Neural progenitor cell (in vitro differentiated cells): Measurements from ENCODE around the gene ZNF292. TPM values are rescaled to one million over a fixed set of nuclear protein-coding genes. Genes with fewer than 3 reads are reported as not detected.

Experiments
- DNase-seq: peaks from one replicate; pipeline ENCODE4 v3.0.0-alpha.2; 2016; ENCODE audit warnings: low spot score
- H2AFZ ChIP-seq: fragments of 200-600 bp; sonication (generic); replicated peaks from 2 replicates; pipeline ENCODE4 v1.6.1; 2016; ENCODE audit warnings: antibody characterized with exemption
- H3F3A ChIP-seq: fragments of 200-600 bp; sonication (generic); 2 replicates; pipeline ENCODE4 v1.6.1; 2016; ENCODE audit warnings: antibody characterized with exemption, low read depth
- H3K27ac ChIP-seq: fragments of 200-600 bp; sonication (generic); 2 replicates; pipeline ENCODE4 v1.5.1; 2016; ENCODE audit warnings: mild to moderate bottlenecking
- H3K27me3 ChIP-seq: fragments of 200-600 bp; sonication (generic); 2 replicates; pipeline ENCODE4 v1.6.1; 2016; ENCODE audit warnings: mild to moderate bottlenecking, moderate library complexity
- H3K36me3 ChIP-seq: fragments of 200-600 bp; sonication (generic); 2 replicates; pipeline ENCODE4 v1.5.1; 2016
- H3K4me1 ChIP-seq: fragments of 200-600 bp; sonication (generic); 2 replicates; pipeline ENCODE4 v1.6.1; 2016; ENCODE audit warnings: mixed run types
- H3K4me2 ChIP-seq: fragments of 200-600 bp; sonication (generic); 2 replicates; pipeline ENCODE4 v1.6.1; 2016
- H3K4me3 ChIP-seq: fragments of 200-600 bp; sonication (generic); 2 replicates; pipeline ENCODE4 v1.5.1; 2016
- H3K79me2 ChIP-seq: fragments of 200-600 bp; sonication (generic); 2 replicates; pipeline ENCODE4 v1.6.1; 2016; ENCODE audit warnings: low read depth
- H3K9ac ChIP-seq: fragments of 200-600 bp; sonication (generic); 2 replicates; pipeline ENCODE4 v1.6.1; 2016
- H3K9me3 ChIP-seq: fragments of 200-600 bp; sonication (generic); 2 replicates; pipeline ENCODE4 v1.5.1; 2016; ENCODE audit warnings: low read depth
- H4K20me1 ChIP-seq: fragments of 200-600 bp; sonication (generic); 2 replicates; pipeline ENCODE4 v1.6.1; 2016; ENCODE audit warnings: low read depth
- H3K27ac Mint-ChIP-seq: 3 replicates; pipeline ENCODE4 v1.8.0; 2021; ENCODE audit warnings: mixed read lengths
- H3K27me3 Mint-ChIP-seq: 2 replicates; pipeline ENCODE4 v1.8.0; 2022; ENCODE audit warnings: low read depth, mild to moderate bottlenecking, inconsistent platforms, moderate library complexity, mixed read lengths; ENCODE audit not compliant: insufficient read depth
- H3K36me3 Mint-ChIP-seq: 3 replicates; pipeline ENCODE4 v1.8.0; 2021; ENCODE audit warnings: mixed read lengths
- H3K4me1 Mint-ChIP-seq: 3 replicates; pipeline ENCODE4 v1.8.0; 2021; ENCODE audit warnings: mixed read lengths
- H3K4me3 Mint-ChIP-seq: 3 replicates; pipeline ENCODE4 v1.8.0; 2021; ENCODE audit warnings: mild to moderate bottlenecking, moderate library complexity, mixed read lengths
- H3K9me3 Mint-ChIP-seq: 3 replicates; pipeline ENCODE4 v1.8.0; 2020; ENCODE audit warnings: mixed read lengths
- CTCF ChIP-seq: fragments of 200-600 bp; sonication (generic); IDR thresholded peaks from 2 replicates; pipeline ENCODE4 v1.5.1; 2017; ENCODE audit warnings: antibody characterized with exemption, mild to moderate bottlenecking
- EZH2 ChIP-seq: fragments of 200-600 bp; sonication (generic); IDR thresholded peaks from 2 replicates; pipeline ENCODE4 v1.6.1; 2017; ENCODE audit warnings: antibody characterized with exemption, mild to moderate bottlenecking, moderate library complexity
- EZH2phosphoT487 ChIP-seq: fragments of 200-600 bp; sonication (generic); IDR thresholded peaks from 2 replicates; pipeline ENCODE4 v1.6.1; 2017; ENCODE audit warnings: antibody characterized with exemption
- total RNA-seq: library from RNA; depleted of rRNA; stranded (reverse); fragments of >200 nt; gene quantifications from 2 replicates; pipeline ENCODE4 v1.2.3, GENCODE V29; 2015; ENCODE audit warnings: low replicate concordance

ZNF292 gene
- total RNA-seq, 1 donor from 2014 or later = 66.8 TPM

- no peak overlapping the region for H3K9ac ChIP-seq
- Mint-ChIP-seq H3K27me3 (no peaks in the 10 kb centered on the region), H3K4me3 (no peak overlapping the region), H3K27ac (no peak overlapping the region), H3K9me3 (no peaks in the 10 kb centered on the region), H3K4me1 (no peaks in the 10 kb centered on the region), H3K36me3 (peaks cover 56% of the 10 kb centered on the region)
- H3F3A ChIP-seq = peaks cover 3% of the 10 kb centered on the region
- no peak for DNase-seq
- H3K36me3 ChIP-seq = peaks cover 36% of the 10 kb centered on the region
- TF ChIP-seq EZH2phosphoT487 (no peak), CTCF (no peak), EZH2 (no peak)
- H3K4me1 ChIP-seq = no peaks in the 10 kb centered on the region
- no peaks in the 10 kb centered on the region for H3K9me3 ChIP-seq
- no peak overlapping the region for H3K4me3 ChIP-seq
- H3K27me3 ChIP-seq = no peaks in the 10 kb centered on the region
- H4K20me1 ChIP-seq = no peaks in the 10 kb centered on the region
- H3K4me2 ChIP-seq = no peak overlapping the region
- no peak overlapping the region for H3K27ac ChIP-seq
- H2AFZ ChIP-seq = no peak overlapping the region
- peaks cover under 1% of the 10 kb centered on the region for H3K79me2 ChIP-seq
Observed at GRCh38 chr6:87250019-87250418, 94.7 kb downstream of the ZNF292 start.

GRCh38 chr6:87251225-87251624, 95.9 kb downstream of the ZNF292 start:
- Histone ChIP-seq H3K9me3 (no peaks in the 10 kb centered on the region), H3F3A (peaks cover 3% of the 10 kb centered on the region), H3K27ac (peak overlapping the region; percentile 16), H3K4me3 (no peak overlapping the region), H4K20me1 (no peaks in the 10 kb centered on the region), H3K9ac (no peak overlapping the region), H2AFZ (no peak overlapping the region), H3K79me2 (no peaks in the 10 kb centered on the region), H3K4me1 (no peaks in the 10 kb centered on the region), H3K27me3 (no peaks in the 10 kb centered on the region), H3K36me3 (peaks cover 41% of the 10 kb centered on the region), H3K4me2 (no peak overlapping the region)
- TF ChIP-seq CTCF = no peak
- no peak for TF ChIP-seq EZH2
- TF ChIP-seq EZH2phosphoT487 = no peak
- peaks cover 64% of the 10 kb centered on the region for H3K36me3 Mint-ChIP-seq
- no peaks in the 10 kb centered on the region for H3K9me3 Mint-ChIP-seq
- no peak overlapping the region for H3K27ac Mint-ChIP-seq
- no peaks in the 10 kb centered on the region for H3K27me3 Mint-ChIP-seq
- DNase-seq = no peak
- no peaks in the 10 kb centered on the region for H3K4me1 Mint-ChIP-seq
- no peak overlapping the region for H3K4me3 Mint-ChIP-seq

DNA sequence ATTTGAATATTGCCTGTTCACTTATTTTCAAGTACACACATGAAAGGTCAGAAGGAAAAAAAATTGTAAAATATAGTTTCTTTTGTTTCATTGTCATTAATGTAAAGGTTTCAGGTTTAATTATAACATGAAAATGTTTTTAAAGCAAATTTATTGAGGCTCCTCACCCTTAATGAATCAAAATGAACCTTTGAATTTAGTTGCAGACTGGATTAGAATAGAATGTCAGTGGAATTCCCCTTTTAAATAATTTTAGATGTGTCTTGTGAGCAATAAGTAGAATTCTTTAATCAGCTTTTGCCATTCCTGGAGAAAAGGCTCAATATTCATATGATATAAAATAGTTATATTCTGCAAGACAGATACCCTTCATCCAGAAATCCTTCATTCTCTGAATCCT, 96.4 kb downstream of the ZNF292 start:
- H3K9ac ChIP-seq = no peak overlapping the region
- H3K36me3 Mint-ChIP-seq = peaks cover 67% of the 10 kb centered on the region
- no peak overlapping the region for H3K4me2 ChIP-seq

More for the DNA sequence above, 96.4 kb downstream of the ZNF292 start:
- peaks cover 46% of the 10 kb centered on the region for H3K36me3 ChIP-seq
- DNase-seq = no peak
- no peaks in the 10 kb centered on the region for H3K4me1 Mint-ChIP-seq
- no peaks in the 10 kb centered on the region for H4K20me1 ChIP-seq
- peaks cover 3% of the 10 kb centered on the region for H3K9me3 ChIP-seq
- H3K27me3 Mint-ChIP-seq = no peaks in the 10 kb centered on the region
- no peak overlapping the region for H2AFZ ChIP-seq
- no peaks in the 10 kb centered on the region for H3K79me2 ChIP-seq
- H3K4me3 Mint-ChIP-seq = no peak overlapping the region
- no peak for TF ChIP-seq EZH2phosphoT487
- no peak for TF ChIP-seq EZH2
- no peak for TF ChIP-seq CTCF
- H3K9me3 Mint-ChIP-seq = no peaks in the 10 kb centered on the region
- no peaks in the 10 kb centered on the region for H3K27me3 ChIP-seq
- H3K27ac Mint-ChIP-seq = no peak overlapping the region
- H3K27ac ChIP-seq = no peak overlapping the region
- peaks cover 3% of the 10 kb centered on the region for H3F3A ChIP-seq
- no peaks in the 10 kb centered on the region for H3K4me1 ChIP-seq
- no peak overlapping the region for H3K4me3 ChIP-seq
